Stimulated activated naive CD8-positive, alpha-beta T cell treated with anti-CD3 and anti-CD28 coated beads, Interleukin-15, Interleukin-2, amounts not matched to agents 100 ng/mL and 50 ng/mL, for 24 hours (primary cell): ENCODE data around the gene VPS8.

ENCODE experiments used
- H3K27ac Mint-ChIP-seq: one replicate; pipeline ENCODE4 v1.8.0; 2021; ENCODE audit warnings: mild to moderate bottlenecking, mixed read lengths
- H3K27me3 Mint-ChIP-seq: one replicate; pipeline ENCODE4 v1.8.0; 2021; ENCODE audit warnings: mixed read lengths
- H3K36me3 Mint-ChIP-seq: one replicate; pipeline ENCODE4 v1.8.0; 2021; ENCODE audit warnings: low read depth, mixed read lengths
- H3K4me1 Mint-ChIP-seq: one replicate; pipeline ENCODE4 v1.8.0; 2021; ENCODE audit warnings: low read depth, mixed read lengths
- H3K4me3 Mint-ChIP-seq: one replicate; pipeline ENCODE4 v1.8.0; 2021; ENCODE audit warnings: mild to moderate bottlenecking, mixed read lengths
- H3K9me3 Mint-ChIP-seq: one replicate; pipeline ENCODE4 v1.8.0; 2021; ENCODE audit warnings: mixed read lengths

The VPS8 gene

DNA sequence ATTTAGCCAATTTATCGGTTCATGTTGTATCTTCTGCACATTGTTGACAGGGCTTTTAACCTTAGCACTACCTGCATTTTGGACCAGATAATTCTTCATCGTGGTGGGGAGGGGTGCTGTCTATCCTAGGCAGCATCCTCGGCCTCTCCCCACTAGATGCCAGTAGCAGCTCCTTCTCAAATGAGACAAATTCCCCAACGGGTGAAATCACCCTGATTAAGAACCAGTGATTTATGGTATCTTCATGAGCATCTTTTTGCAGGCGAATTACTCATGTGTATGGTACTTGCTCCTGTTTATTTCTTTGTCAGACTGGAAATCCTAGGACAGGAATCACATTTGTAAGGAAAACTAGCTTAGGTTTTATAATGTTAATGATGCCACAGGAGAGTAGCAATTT is 272.9 kb downstream of the VPS8 start:
- Mint-ChIP-seq H3K9me3 (no peaks in the 10 kb centered on the region), H3K27me3 (peaks cover 4% of the 10 kb centered on the region), H3K4me3 (no peak overlapping the region), H3K27ac (no peak overlapping the region), H3K36me3 (no peaks in the 10 kb centered on the region), H3K4me1 (no peaks in the 10 kb centered on the region)

- Mint-ChIP-seq H3K36me3 (no peaks in the 10 kb centered on the region), H3K4me3 (no peak overlapping the region), H3K9me3 (no peaks in the 10 kb centered on the region), H3K27me3 (peaks cover 6% of the 10 kb centered on the region), H3K27ac (no peak overlapping the region), H3K4me1 (no peaks in the 10 kb centered on the region)
Measured at GRCh38 chr3:185087419-185087818, 275.5 kb downstream of the VPS8 start.

DNA sequence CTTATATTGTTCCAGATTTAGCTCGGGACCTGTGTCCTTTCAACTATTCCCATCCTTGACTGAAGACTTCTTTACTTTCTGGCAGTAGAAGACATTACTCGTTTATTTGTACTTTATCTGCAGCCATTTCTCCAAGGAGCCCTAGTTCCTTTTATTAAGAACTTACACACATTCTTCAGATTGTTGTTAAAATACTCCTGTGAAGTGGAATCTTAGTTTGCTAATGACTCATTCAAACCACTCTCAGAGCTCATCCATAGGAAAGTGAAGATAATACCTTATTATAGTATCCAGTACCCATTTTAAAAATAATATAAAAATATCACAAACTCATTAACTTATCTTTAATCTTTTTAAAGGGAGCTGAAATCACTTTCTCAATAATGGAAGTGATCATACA is 277.4 kb downstream of the VPS8 start:
- Mint-ChIP-seq H3K9me3 (no peaks in the 10 kb centered on the region), H3K4me3 (no peak overlapping the region), H3K4me1 (no peaks in the 10 kb centered on the region), H3K36me3 (no peaks in the 10 kb centered on the region), H3K27me3 (peaks cover 8% of the 10 kb centered on the region), H3K27ac (no peak overlapping the region)

DNA sequence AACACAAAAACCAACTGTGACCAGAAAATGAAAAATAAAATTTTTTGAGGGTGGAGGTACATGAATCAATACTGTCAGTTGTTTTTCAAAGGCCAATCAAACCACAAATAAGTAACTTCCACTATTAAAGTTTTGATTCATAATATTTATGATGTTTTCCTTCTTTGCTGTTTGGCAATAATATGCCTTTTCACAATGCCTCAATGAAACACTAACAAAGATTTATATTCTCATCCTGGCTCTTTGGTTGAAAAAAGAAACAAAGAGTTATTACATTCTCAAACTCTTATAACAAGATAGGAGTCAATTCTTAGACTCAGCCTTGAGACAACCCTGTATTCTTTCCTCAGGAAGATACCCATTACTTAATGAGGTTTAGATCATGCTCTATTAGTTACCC is 277.8 kb downstream of the VPS8 start:
- Mint-ChIP-seq H3K4me3 (no peak overlapping the region), H3K4me1 (no peaks in the 10 kb centered on the region), H3K27ac (no peak overlapping the region), H3K9me3 (no peaks in the 10 kb centered on the region), H3K27me3 (peaks cover 8% of the 10 kb centered on the region), H3K36me3 (no peaks in the 10 kb centered on the region)

DNA sequence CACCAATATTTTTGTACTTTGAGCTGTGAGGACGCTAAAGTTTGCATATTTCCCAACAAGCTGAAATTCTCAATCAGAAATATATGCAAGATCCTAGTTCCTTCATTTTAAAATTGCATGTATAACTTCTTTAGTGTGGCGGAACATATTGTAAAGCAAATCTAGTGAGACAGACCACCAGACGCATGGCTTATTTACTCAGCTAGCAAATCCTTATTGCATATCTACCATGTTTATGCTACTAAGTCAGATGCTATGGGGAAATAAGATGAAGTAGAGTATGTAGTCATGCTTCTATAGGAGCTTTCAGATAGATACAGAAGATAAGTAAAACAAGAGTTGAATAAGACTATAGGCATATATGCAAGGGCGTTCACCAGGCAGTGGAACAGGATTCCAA is 278.8 kb downstream of the VPS8 start:
- Mint-ChIP-seq H3K9me3 (no peaks in the 10 kb centered on the region), H3K4me1 (no peaks in the 10 kb centered on the region), H3K27me3 (peaks cover 13% of the 10 kb centered on the region), H3K36me3 (no peaks in the 10 kb centered on the region), H3K4me3 (no peak overlapping the region), H3K27ac (no peak overlapping the region)

DNA sequence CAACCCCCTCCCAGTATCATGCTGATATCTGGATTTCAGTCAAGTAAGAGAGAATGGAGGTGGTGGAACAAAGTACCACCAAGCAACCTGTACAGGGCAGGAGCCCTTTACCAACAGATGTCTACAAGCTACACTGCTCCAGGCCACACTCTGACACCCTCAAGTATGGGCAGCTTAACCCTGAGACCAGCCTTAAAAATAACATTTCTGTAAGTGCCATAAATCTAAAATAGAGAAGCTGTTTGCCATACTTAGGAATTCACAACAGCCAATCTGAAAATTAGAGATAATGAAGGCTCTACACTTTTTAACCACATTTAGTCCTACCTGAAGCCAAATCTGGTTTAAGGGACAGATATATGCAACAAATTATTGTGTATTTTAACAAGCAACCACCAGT is 281.1 kb downstream of the VPS8 start:
- Mint-ChIP-seq H3K4me1 (no peaks in the 10 kb centered on the region), H3K9me3 (no peaks in the 10 kb centered on the region), H3K4me3 (no peak overlapping the region), H3K27ac (no peak overlapping the region), H3K36me3 (no peaks in the 10 kb centered on the region), H3K27me3 (peaks cover 27% of the 10 kb centered on the region)

DNA sequence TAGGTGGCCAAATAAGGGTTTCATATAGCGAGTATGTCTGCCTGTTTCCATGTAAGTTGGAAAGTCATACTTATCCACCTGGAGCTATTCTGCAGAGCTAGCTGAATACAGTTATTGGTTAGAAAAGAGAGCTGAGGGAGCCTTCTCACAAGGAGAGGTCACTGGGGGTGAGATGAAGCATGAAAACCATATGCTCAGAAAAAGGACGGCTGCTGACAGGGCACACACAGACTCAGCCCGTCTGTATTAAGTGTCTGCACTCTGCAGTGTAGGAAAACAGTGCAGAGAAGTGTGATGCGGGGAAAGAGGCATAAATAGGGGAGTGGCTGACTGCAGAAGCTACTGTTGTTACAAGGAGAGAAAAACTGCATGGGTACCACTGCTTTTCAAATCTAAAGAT is 282.7 kb downstream of the VPS8 start:
- peaks cover 38% of the 10 kb centered on the region for H3K27me3 Mint-ChIP-seq
- H3K4me1 Mint-ChIP-seq = no peaks in the 10 kb centered on the region
- H3K9me3 Mint-ChIP-seq = peaks cover 4% of the 10 kb centered on the region
- H3K4me3 Mint-ChIP-seq = no peak overlapping the region
- no peak overlapping the region for H3K27ac Mint-ChIP-seq
- no peaks in the 10 kb centered on the region for H3K36me3 Mint-ChIP-seq
